DND-41 (cell line): ENCODE data around the gene BMERB1.
"Not testable (repeated sequence)": the region's sequence is repeated elsewhere in the genome, so short reads cannot be mapped to it uniquely, and the experiment has no call there.

Experiments used
- ATAC-seq: fragments of 200-7000 bp; cut with Tn5 transposase; 3 replicates; pipeline ENCODE4 v1.9.1; 2021; ENCODE audit warnings: low read depth; ENCODE audit not compliant: insufficient read depth
- DNase-seq: peaks from one replicate; pipeline ENCODE4 v3.0.0-alpha.2; 2020
- H2AFZ ChIP-seq: 2 replicates; pipeline ENCODE4 v1.6.0; 2012; ENCODE audit warnings: low read depth, low read length
- H3K27ac ChIP-seq: 2 replicates; pipeline ENCODE4 v1.5.1; 2012; ENCODE audit warnings: low read length, inconsistent platforms
- H3K27me3 ChIP-seq: fragments of 200-600 bp; sonication (generic); 2 replicates; pipeline ENCODE4 v1.6.0; 2012; ENCODE audit warnings: low read length, mild to moderate bottlenecking, inconsistent platforms; ENCODE audit not compliant: insufficient read depth, poor library complexity
- H3K36me3 ChIP-seq: 2 replicates; pipeline ENCODE4 v1.5.1; 2012; ENCODE audit warnings: low read length, inconsistent platforms; ENCODE audit not compliant: insufficient read depth
- H3K4me1 ChIP-seq: 2 replicates; pipeline ENCODE4 v1.5.1; 2012; ENCODE audit warnings: mild to moderate bottlenecking, low read length; ENCODE audit not compliant: insufficient read depth
- H3K4me2 ChIP-seq: 2 replicates; pipeline ENCODE4 v1.6.0; 2012; ENCODE audit warnings: mild to moderate bottlenecking, moderate library complexity, low read length, inconsistent platforms; ENCODE audit not compliant: insufficient read depth
- H3K4me3 ChIP-seq, 2 experiments: fragments of 200-600 bp in 1 of 2; shearing (Covaris generic) in 1 of 2; 2 replicates each; pipeline ENCODE4 v1.5.1; 2012 to 2016; ENCODE audit warnings: inconsistent platforms in 2 of 2, low read length in 2 of 2, mild to moderate bottlenecking in 2 of 2, low read depth in 1 of 2, moderate library complexity in 1 of 2
- H3K79me2 ChIP-seq: 2 replicates; pipeline ENCODE4 v1.6.0; 2012; ENCODE audit warnings: low read length, inconsistent platforms; ENCODE audit not compliant: insufficient read depth
- H3K9ac ChIP-seq: 2 replicates; pipeline ENCODE4 v1.6.0; 2012; ENCODE audit warnings: low read depth, mild to moderate bottlenecking, inconsistent platforms, low read length, moderate library complexity
- H3K9me3 ChIP-seq: 2 replicates; pipeline ENCODE4 v1.5.1; 2012; ENCODE audit warnings: low read length, moderate library complexity, mild to moderate bottlenecking, inconsistent platforms; ENCODE audit not compliant: insufficient read depth, severe bottlenecking
- H4K20me1 ChIP-seq: 2 replicates; pipeline ENCODE4 v1.6.0; 2012; ENCODE audit warnings: low read length; ENCODE audit not compliant: insufficient read depth
- CTCF ChIP-seq: IDR thresholded peaks from 2 replicates; pipeline ENCODE4 v1.5.1; 2012; ENCODE audit warnings: borderline replicate concordance, low read length, moderate library complexity, mild to moderate bottlenecking; ENCODE audit not compliant: poor library complexity, severe bottlenecking; ENCODE audit errors: extremely low read depth
- EZH2 ChIP-seq: IDR thresholded peaks from 3 replicates; pipeline ENCODE4 v1.6.1; 2012; ENCODE audit warnings: borderline replicate concordance, low read depth, mild to moderate bottlenecking, moderate library complexity, low read length, inconsistent platforms; ENCODE audit not compliant: severe bottlenecking

BMERB1 gene

DNA sequence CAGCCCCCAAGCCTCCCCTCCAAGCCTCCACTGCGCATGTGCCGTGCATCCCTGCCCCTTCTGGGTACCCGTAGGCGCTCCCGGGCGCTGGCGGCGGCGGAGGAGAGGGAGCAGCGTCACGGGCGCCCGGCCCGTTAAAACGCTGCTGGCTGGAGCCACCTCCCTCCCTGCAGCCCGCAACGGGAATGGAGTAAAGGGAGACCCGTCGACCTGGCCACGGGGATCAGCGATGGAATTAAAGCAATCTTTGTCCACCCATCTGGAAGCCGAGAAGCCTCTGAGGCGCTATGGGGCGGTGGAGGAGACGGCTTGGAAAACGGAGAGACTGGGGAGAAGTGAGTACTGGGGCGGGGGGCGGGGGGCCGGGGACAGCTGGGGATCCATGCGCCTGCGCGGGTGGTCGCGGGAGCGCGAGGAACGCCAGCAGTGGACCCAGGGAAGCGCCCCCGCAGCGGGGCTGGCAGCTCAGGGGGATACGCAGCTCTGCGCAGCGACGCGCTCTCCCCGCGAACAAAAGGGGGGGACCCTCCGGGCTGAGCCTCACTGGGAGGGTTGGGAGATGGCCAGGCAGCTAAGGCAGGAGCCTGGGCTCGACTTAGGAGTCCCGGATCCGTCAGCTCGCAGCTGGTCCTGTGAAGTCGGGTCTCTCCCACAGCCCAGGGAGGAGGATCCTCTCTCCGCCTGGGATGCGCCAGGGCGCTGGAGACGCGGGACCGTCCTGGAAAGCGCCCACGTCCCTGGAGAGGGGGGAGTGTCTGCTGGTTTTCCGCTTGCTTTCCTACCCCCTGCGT, at the start of gene BMERB1:
TSS of gene BMERB1 (plus strand) at position 164 of the 791 bp plus-strand sequence. CDS start at position 230, 66 bp downstream.
- Histone ChIP-seq H4K20me1 (no peaks in the 10 kb centered on the region), H3K27ac (no peak within 1 kb of the TSS), H3K4me1 (no peaks in the 10 kb centered on the region), H3K9me3 (no peaks in the 10 kb centered on the region), H3K9ac (no peak within 1 kb of the TSS), H3K4me3 (no peak within 1 kb of the TSS), H3K27me3 (peaks cover 4% of the 10 kb centered on the region), H3K79me2 (no peaks in the 10 kb centered on the region), H3K4me2 (no peak within 1 kb of the TSS), H3K36me3 (no peaks in the 10 kb centered on the region), H2AFZ (no peak within 1 kb of the TSS)
- DNase-seq (no peak), ATAC-seq (no peak)
- no peak for TF ChIP-seq CTCF
- TF ChIP-seq EZH2, result no peak

GRCh38 chr16:15388060-15388459, 46.3 kb upstream of the BMERB1 start:
- not testable (repeated sequence) for H3K27ac ChIP-seq, H3K9me3 ChIP-seq, ATAC-seq, H3K4me2 ChIP-seq, H3K9ac ChIP-seq, H4K20me1 ChIP-seq, H3K36me3 ChIP-seq, H2AFZ ChIP-seq, H3K27me3 ChIP-seq, DNase-seq, H3K4me3 ChIP-seq, H3K4me1 ChIP-seq, H3K79me2 ChIP-seq

DNA sequence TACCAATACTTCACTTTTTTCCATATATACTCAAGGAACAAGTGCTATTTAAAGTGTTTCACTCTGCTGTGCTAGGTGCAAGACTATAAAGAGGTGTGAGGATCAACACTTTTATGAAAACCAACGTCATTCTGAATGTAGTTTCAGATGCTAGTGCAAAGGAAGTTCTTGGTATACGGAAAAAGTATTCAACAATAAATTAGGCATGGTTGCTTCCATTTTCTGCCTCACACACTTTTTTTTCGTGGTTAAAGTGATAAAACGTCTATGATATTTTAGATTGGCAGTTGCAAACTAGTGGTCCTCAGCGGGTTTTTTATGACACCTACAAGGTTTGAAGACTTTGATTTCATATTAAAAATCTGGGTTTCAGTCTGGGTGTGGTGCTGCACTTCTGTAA, 44.5 kb upstream of the BMERB1 start:
- not testable (repeated sequence) for H3K27ac ChIP-seq, H3K4me1 ChIP-seq, H4K20me1 ChIP-seq, ATAC-seq, H3K4me3 ChIP-seq, H3K79me2 ChIP-seq, H3K9ac ChIP-seq, H3K9me3 ChIP-seq, H3K4me2 ChIP-seq, H3K27me3 ChIP-seq, DNase-seq, H3K36me3 ChIP-seq, H2AFZ ChIP-seq

DNA sequence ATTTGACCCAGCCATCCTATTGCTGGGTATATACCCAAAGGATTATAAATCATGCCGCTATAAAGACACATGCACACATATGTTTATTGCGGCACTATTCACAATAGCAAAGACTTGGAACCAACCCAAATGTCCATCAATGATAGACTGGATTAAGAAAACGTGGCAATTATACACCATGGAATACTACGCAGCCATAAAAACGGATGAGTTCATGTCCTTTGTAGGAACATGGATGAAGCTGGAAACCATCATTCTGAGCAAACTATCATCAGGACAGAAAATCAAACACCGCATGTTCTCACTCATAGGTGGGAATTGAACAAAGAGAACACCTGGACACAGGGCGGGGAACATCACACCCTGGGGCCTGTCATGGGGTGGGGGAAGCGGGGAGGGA, 41.4 kb upstream of the BMERB1 start:
- not testable (repeated sequence) for H3K4me3 ChIP-seq, H4K20me1 ChIP-seq, H3K36me3 ChIP-seq, H3K4me2 ChIP-seq, H3K79me2 ChIP-seq, H2AFZ ChIP-seq, H3K27me3 ChIP-seq, ATAC-seq, H3K4me1 ChIP-seq, DNase-seq, H3K9me3 ChIP-seq, H3K9ac ChIP-seq, H3K27ac ChIP-seq

DNA sequence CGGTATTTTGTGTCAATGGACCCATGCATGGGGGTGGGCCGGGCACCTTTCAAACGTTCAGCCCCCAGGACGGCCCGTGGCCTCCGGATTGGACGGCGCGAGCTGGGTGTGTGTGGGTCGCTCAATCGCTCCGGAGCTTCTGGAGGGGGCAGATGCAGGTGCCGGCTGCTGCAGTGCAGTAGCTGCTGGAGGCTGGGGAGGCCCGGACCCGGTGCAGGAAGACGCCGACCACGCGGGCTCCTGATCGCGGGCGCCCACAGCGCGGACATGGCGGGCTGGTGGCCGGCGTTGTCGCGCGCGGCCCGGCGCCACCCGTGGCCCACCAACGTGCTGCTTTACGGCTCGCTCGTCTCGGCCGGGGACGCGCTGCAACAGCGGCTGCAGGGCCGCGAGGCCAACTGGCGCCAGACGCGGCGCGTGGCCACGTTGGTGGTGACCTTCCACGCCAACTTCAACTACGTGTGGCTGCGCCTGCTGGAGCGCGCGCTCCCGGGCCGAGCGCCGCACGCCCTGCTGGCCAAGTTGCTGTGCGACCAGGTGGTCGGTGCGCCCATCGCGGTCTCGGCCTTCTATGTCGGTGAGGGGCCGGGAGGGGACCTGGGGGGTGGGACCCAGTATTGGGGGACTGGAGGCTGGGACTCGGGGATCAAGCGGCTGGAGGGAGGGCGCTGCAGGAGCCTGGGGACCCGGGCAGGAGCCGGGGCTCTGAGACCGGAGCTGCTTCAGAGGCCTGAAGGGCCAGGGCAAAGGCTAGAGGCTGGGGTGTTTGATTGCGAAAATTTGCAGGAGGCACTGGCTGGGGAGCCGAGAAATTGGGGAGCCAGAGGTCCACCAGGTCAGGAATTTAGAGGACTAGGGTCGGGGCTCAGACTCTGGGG, 38.5 kb upstream of the BMERB1 start, which contains the start of gene MPV17L:
TSS of gene MPV17L (plus strand) at position 124 of the 878 bp plus-strand sequence. CDS start at position 268, 144 bp downstream.
- H3K4me3 ChIP-seq, H3K36me3 ChIP-seq, H3K27me3 ChIP-seq, H3K27ac ChIP-seq, ATAC-seq, H4K20me1 ChIP-seq, H2AFZ ChIP-seq, H3K9ac ChIP-seq, H3K9me3 ChIP-seq, H3K4me2 ChIP-seq, DNase-seq, H3K4me1 ChIP-seq, H3K79me2 ChIP-seq: not testable (repeated sequence)

DNA sequence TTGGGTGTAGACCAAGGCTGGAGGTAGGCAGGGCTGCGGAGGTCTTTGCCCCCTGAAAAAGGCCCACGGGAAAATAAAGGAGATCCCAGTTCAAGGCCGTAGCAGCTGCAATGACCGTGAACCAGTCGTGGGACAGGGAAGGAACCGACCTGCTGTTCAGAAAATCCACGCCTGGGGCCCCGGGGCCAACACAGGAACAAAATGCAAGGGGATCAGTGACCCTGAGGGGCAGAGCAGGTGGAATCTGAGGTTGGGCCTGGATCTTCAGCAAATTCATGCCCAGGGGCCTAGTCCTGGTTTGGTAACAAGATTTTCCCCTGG, 37.9 kb upstream of the BMERB1 start:
- H3K9ac ChIP-seq, H3K36me3 ChIP-seq, H3K9me3 ChIP-seq, H3K27ac ChIP-seq, H3K79me2 ChIP-seq, H3K27me3 ChIP-seq, DNase-seq, H3K4me2 ChIP-seq, H4K20me1 ChIP-seq, H2AFZ ChIP-seq, H3K4me3 ChIP-seq, ATAC-seq, H3K4me1 ChIP-seq: not testable (repeated sequence)
